Uterus (tissue), 4 donors: ENCODE results near the gene TRAPPC11. TPM values are rescaled to one million over a fixed set of nuclear protein-coding genes. Genes with fewer than 3 reads are reported as not detected.

Experiments
- DNase-seq, 2 donors: peaks; one replicate each; pipeline ENCODE4 v3.0.0-alpha.2; 2019 to 2020
- H3K27ac ChIP-seq, 2 donors: fragments of 200-600 bp; sonication (generic); 1 replicate in 1 of 2; 2 replicates in 1 of 2; pipeline ENCODE4 v1.5.1; 2016 to 2018
- H3K27me3 ChIP-seq, 2 donors: fragments of 200-600 bp; sonication (generic); one replicate each; pipeline ENCODE4 v1.5.1; 2018 to 2019; ENCODE audit warnings: control low read depth in 1 of 2
- H3K36me3 ChIP-seq, 2 donors: fragments of 200-600 bp; sonication (generic); one replicate each; pipeline ENCODE4 v1.5.1; 2019; ENCODE audit warnings: control low read depth in 1 of 2
- H3K4me1 ChIP-seq, 2 donors: fragments of 200-600 bp; sonication (generic); one replicate each; pipeline ENCODE4 v1.5.1; 2018 to 2019; ENCODE audit warnings: control low read depth in 1 of 2
- H3K4me3 ChIP-seq, 2 donors: fragments of 200-600 bp; sonication (generic); 1 replicate in 1 of 2; 2 replicates in 1 of 2; pipeline ENCODE4 v1.5.1; 2018 to 2019; ENCODE audit warnings: mild to moderate bottlenecking in 1 of 2
- H3K9me3 ChIP-seq, 2 donors: fragments of 200-600 bp; sonication (generic); one replicate each; pipeline ENCODE4 v1.5.1; 2019; ENCODE audit warnings: control low read depth in 1 of 2
- CTCF ChIP-seq, 4 experiments: fragments of 200-600 bp in 2 of 4; fragments of 450-650 bp in 2 of 4; sonication (generic) in 2 of 4; IDR thresholded peaks; one replicate each; pipeline ENCODE4 v1.5.1; 2016 to 2019; ENCODE audit warnings: antibody characterized with exemption in 4 of 4, mild to moderate bottlenecking in 2 of 4, moderate library complexity in 1 of 4
- POLR2A ChIP-seq, 2 donors: fragments of 450-650 bp; IDR thresholded peaks; one replicate each; pipeline ENCODE4 v1.6.1; 2016; ENCODE audit warnings: antibody characterized with exemption in 2 of 2, mild to moderate bottlenecking in 1 of 2, moderate library complexity in 1 of 2
- intact Hi-C: fragments of 100-400 bp; cut with DNase I; formaldehyde crosslinking; loops from one replicate; pipeline ENCODE4 v1.15.1; 2023; ENCODE audit warnings: low total_unique reads
- total RNA-seq, 4 donors: library from RNA; depleted of rRNA in 3 of 4; stranded (reverse); fragments of >200 nt in 3 of 4; gene quantifications; one replicate each; pipeline versions ENCODE4 v1.1.0 to v1.2.4, GENCODE V29; 2014 to 2023
- donor health status: DM: yes; HTN: yes; CAD: no.

Gene TRAPPC11
- total RNA-seq, 4 donors from 2014 or later, result 18.4 to 96.8 (median 53.5) TPM

DNA sequence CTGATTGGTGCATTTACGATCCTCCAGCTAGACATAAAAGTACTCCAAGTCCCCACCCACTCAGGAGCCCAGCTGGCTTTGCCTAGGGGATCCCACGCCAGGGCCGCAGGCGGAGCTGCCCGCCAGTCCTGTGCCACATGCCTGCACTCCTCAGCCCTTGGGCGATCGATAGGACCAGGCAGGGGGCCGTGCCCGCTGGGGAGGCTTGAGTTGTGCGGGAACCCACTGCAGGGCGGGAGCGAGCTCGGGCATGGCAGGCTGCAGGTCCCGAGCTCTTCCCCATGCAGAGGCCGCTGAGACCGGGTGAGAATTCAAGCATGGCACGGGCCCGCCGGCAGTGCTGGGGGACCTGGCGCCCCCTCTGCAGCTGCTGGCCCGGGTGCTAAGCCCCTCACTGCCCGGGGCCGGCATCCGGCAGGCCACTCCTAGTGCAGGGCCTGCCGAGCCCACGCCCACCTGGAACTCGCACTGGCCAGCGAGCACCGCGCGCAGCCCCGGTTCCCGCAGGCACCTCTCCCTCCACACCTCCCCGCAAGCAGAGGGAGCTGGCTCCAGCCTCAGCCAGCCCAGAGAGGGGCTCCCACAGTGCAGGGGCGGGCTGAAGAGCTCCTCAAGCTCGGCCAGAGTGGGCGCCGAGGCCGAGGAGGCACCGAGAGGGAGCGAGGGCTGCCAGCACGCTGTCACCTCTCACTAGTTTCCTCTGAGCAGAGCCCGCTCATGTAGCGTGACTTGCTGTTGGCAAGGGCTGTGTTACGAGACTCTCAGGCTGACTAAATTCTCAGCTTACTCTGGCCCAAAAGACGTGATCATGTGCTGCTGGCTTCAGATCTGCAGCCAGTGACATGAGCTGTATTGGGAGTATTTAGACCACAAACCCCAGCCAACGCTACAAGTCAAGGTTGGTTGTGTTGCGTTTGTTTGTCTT, 87.5 kb downstream of the TRAPPC11 start:
- DNase-seq, result no peak
- Histone ChIP-seq H3K36me3 (no peaks in the 10 kb centered on the region), H3K27ac (no peak overlapping the region), H3K4me1 (no peaks in the 10 kb centered on the region), H3K27me3 (no peaks in the 10 kb centered on the region), H3K9me3 (no peaks in the 10 kb centered on the region), H3K4me3 (no peak overlapping the region)
- TF ChIP-seq POLR2A (IDR thresholded peaks at IDR 0.05) (no peak), CTCF (IDR thresholded peaks at IDR 0.05) (no peak)
- intact Hi-C loops, result no loop called here

- intact Hi-C loops, result no loop called here
- H3K4me3 ChIP-seq, result no peak overlapping the region
- TF ChIP-seq POLR2A (IDR thresholded peaks at IDR 0.05) (no peak), CTCF (IDR thresholded peaks at IDR 0.05) (no peak)
- no peak for DNase-seq
- no peaks in the 10 kb centered on the region for H3K9me3 ChIP-seq
- no peak overlapping the region for H3K27ac ChIP-seq
- H3K36me3 ChIP-seq, result no peaks in the 10 kb centered on the region
- H3K4me1 ChIP-seq, result no peaks in the 10 kb centered on the region
- H3K27me3 ChIP-seq, result no peaks in the 10 kb centered on the region
Measured at GRCh38 chr4:183747380-183747779, 88.3 kb downstream of the TRAPPC11 start.

DNA sequence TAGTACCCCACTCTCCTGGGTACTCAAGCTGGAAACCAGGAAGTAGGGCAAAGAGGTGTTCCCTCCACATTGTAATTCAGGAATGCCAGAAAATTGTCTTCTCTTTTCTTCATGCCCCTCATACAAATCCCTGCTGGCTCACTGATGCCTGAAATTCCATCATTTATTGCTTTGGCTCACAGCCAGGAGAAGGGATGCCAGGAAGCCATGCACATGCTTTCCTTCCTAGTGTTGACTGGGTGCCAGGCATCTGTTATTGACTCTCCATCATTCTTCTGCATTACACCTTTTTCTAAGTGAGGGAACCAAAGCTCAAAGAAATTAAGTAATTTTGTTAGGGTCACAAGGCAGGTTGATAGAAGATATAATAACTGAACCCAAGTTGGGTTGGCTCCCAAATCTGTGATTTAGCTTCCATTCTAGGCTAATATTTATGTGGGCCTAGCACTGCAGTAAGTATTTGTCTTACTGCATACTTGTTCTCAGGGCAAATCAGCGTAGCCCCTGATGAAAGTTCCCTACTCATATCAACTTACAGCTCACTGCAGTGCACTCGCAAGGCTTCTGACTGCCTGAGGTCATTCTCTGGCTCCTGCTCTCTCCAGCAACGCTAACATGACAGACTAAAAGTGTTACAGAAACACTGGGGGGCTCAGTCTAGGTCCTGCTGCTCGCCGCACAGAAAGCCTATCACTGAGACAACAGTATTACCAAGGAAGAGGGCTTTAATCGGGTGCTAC, 89.0 kb downstream of the TRAPPC11 start:
- intact Hi-C loops, result no loop called here
- H3K4me3 ChIP-seq, result no peak overlapping the region
- no peak overlapping the region for H3K27ac ChIP-seq
- no peak for TF ChIP-seq CTCF (IDR thresholded peaks at IDR 0.05)
- TF ChIP-seq POLR2A (IDR thresholded peaks at IDR 0.05), result no peak
- H3K4me1 ChIP-seq, result no peaks in the 10 kb centered on the region
- no peaks in the 10 kb centered on the region for H3K27me3 ChIP-seq
- no peak for DNase-seq
- no peaks in the 10 kb centered on the region for H3K9me3 ChIP-seq
- no peaks in the 10 kb centered on the region for H3K36me3 ChIP-seq

DNA sequence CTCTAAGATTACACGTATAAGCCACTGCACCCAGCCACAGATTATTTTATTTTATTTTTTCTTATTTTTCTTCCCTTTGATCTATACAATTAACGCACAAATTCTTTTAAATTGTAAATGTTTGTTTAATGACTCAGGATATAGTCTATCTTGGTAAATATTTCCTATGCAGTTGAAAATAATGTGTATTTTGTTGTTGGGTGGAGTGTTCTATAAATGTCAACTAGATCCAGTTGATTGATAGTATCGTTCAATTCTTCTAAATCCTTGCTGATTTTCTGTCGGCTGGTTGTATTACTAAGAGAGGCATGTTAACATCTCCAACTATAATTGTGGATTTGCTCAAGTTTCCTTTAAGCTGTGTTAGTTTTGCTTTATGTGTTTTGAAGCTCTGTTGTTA, 92.0 kb downstream of the TRAPPC11 start:
- Histone ChIP-seq H3K36me3 (no peaks in the 10 kb centered on the region), H3K27me3 (no peaks in the 10 kb centered on the region), H3K4me1 (no peaks in the 10 kb centered on the region), H3K4me3 (no peak overlapping the region), H3K27ac (no peak overlapping the region), H3K9me3 (no peaks in the 10 kb centered on the region)
- TF ChIP-seq CTCF (IDR thresholded peaks at IDR 0.05) (no peak), POLR2A (IDR thresholded peaks at IDR 0.05) (no peak)
- DNase-seq, result no peak
- intact Hi-C loops, result no loop called here

- no peak for TF ChIP-seq POLR2A (IDR thresholded peaks at IDR 0.05)
- no peak for TF ChIP-seq CTCF (IDR thresholded peaks at IDR 0.05)
- Histone ChIP-seq H3K4me1 (no peaks in the 10 kb centered on the region), H3K9me3 (no peaks in the 10 kb centered on the region), H3K36me3 (no peaks in the 10 kb centered on the region), H3K4me3 (no peak overlapping the region), H3K27ac (no peak overlapping the region), H3K27me3 (no peaks in the 10 kb centered on the region)
- DNase-seq, result no peak
- intact Hi-C loops, result no loop called here
Measured at GRCh38 chr4:183755596-183755995, 96.5 kb downstream of the TRAPPC11 start.
